A549 (cell line): ENCODE measurements around the gene BRAF.

Experiments used
- CTCF ChIP-seq: fragments of >200 bp; sonication (Bioruptor Twin); formaldehyde crosslinking; IDR thresholded peaks from 3 replicates; pipeline ENCODE4 v1.5.1; 2016
- HMGXB4 ChIP-seq: fragments of 250-450 bp; sonication (Bioruptor Pico); IDR thresholded peaks from 2 replicates; pipeline ENCODE4 v1.5.0; 2021; ENCODE audit warnings: mild to moderate bottlenecking, moderate library complexity, borderline replicate concordance
- KDM1A ChIP-seq: fragments of 200-600 bp; sonication (generic); IDR thresholded peaks from 2 replicates; pipeline ENCODE4 v1.6.1; 2016; ENCODE audit warnings: low read depth, mild to moderate bottlenecking
- NR3C1 ChIP-seq: fragments of >200 bp; sonication (Bioruptor Twin); formaldehyde crosslinking; IDR thresholded peaks from 3 replicates; pipeline ENCODE4 v1.6.1; 2017
- RFX5 ChIP-seq: fragments of 450-650 bp; IDR thresholded peaks from 2 replicates; pipeline ENCODE4 v1.7.1; 2014; ENCODE audit warnings: antibody characterized with exemption, mild to moderate bottlenecking, moderate library complexity

- TF ChIP-seq CTCF, result no peak
- no peak for TF ChIP-seq KDM1A
- TF ChIP-seq HMGXB4 (CRISPR knock-in tag), result no peak
- no peak for TF ChIP-seq NR3C1
- no peak for TF ChIP-seq RFX5
Measured at GRCh38 chr7:140924821-140925421, at the start of gene BRAF.
